ENCODE data around the gene YTHDF1. TPM values are rescaled to one million over a fixed set of nuclear protein-coding genes. Genes with fewer than 3 reads are reported as not detected.
"Not testable (repeated sequence)": the region's sequence is repeated elsewhere in the genome, so short reads cannot be mapped to it uniquely, and the experiment has no call there.

YTHDF1 gene
- total RNA-seq, 1 donor = 30.7 TPM

DNA sequence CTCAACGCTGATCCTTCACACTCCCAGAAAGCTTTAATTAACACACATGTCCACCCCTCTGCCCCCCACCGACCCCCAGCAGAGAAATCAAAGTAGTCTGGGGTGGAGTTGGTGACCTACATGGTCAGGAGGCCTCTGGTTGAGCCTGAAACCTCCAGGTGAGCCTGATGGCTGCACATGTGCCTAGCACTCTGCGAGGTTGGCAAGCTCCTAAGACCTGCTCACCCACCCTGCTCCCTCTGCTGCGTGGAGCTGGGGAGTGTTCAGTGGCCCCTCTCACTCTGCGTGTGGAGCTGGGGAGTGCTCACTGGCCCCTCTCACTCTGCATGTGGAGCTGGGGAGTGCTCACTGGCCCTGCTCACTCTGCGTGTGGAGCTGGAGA, 7.9 kb upstream of the YTHDF1 start:
- no peak for DNase-seq (ENCODE audit: low read depth)
- no peak overlapping the region for H3K4me3 ChIP-seq (ENCODE audit: low read depth, low read length)
- TF ChIP-seq, protein P1, sequence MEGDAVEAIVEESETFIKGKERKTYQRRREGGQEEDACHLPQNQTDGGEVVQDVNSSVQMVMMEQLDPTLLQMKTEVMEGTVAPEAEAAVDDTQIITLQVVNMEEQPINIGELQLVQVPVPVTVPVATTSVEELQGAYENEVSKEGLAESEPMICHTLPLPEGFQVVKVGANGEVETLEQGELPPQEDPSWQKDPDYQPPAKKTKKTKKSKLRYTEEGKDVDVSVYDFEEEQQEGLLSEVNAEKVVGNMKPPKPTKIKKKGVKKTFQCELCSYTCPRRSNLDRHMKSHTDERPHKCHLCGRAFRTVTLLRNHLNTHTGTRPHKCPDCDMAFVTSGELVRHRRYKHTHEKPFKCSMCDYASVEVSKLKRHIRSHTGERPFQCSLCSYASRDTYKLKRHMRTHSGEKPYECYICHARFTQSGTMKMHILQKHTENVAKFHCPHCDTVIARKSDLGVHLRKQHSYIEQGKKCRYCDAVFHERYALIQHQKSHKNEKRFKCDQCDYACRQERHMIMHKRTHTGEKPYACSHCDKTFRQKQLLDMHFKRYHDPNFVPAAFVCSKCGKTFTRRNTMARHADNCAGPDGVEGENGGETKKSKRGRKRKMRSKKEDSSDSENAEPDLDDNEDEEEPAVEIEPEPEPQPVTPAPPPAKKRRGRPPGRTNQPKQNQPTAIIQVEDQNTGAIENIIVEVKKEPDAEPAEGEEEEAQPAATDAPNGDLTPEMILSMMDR (IDR thresholded peaks at IDR 0.05; ENCODE audit: insufficient read depth, low read depth, low read length) = no peak

DNA sequence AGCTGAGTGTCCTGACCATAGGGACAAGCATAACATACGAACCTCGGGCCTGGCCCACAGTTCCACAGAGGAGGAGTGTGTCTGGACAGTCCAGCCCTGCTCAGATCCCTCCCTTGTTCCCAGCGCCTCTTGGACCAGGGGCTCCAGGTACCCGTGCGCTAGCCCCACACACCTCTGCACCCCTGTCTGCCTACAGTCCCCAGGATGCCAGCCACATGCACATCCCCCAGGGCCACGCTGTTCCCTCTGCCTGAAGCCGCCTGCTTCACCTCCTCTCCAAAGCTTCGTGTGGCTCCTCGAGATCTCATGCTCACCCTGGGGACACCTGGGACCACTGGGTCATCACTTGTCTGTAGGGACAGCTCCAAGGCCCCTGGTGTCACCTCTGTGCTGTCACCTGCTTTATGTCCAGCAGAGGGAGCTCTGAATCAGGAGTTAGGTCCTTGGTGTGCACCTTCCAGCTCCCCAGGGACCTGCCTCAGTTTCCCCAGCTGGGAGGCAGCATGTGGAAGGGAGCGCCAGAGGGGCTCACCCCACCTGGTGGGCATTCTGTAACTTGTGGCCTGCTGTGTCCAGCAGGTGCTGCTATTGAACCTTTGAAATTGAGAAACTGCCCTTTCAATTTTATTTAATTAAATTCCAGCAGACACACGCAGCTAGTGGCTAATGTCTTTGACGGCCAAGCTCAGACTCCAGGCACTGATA, 7.3 kb upstream of the YTHDF1 start:
- H3K4me3 ChIP-seq (ENCODE audit: low read depth, low read length) = no peak overlapping the region
- TF ChIP-seq, protein P1 (IDR thresholded peaks at IDR 0.05; ENCODE audit: insufficient read depth, low read depth, low read length) = peak; percentile 81
- DNase-seq (ENCODE audit: low read depth) = peak; percentile 47

DNA sequence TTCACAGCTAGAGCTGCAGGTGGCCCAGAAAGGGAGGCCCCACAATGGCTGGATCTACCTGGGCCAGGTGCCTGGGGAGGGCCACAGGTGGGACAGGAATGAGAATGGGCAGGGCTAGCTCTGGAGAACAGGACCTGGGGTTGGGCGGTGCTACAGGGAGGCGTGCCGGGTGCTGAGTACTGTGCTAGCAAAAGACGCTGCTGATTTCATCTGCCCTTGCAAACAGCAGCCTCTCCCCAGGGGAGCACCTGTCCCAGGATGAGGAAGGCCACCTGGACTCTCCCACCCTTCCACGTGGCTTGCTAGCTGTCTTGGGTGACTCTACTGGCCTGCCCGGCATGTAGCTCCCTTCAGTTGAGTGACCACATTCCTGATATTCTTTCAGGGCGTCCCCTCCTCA, 6.6 kb upstream of the YTHDF1 start:
- DNase-seq (ENCODE audit: low read depth) = no peak
- no peak overlapping the region for H3K4me3 ChIP-seq (ENCODE audit: low read depth, low read length)
- TF ChIP-seq, protein P1 (IDR thresholded peaks at IDR 0.05; ENCODE audit: insufficient read depth, low read depth, low read length) = no peak

DNA sequence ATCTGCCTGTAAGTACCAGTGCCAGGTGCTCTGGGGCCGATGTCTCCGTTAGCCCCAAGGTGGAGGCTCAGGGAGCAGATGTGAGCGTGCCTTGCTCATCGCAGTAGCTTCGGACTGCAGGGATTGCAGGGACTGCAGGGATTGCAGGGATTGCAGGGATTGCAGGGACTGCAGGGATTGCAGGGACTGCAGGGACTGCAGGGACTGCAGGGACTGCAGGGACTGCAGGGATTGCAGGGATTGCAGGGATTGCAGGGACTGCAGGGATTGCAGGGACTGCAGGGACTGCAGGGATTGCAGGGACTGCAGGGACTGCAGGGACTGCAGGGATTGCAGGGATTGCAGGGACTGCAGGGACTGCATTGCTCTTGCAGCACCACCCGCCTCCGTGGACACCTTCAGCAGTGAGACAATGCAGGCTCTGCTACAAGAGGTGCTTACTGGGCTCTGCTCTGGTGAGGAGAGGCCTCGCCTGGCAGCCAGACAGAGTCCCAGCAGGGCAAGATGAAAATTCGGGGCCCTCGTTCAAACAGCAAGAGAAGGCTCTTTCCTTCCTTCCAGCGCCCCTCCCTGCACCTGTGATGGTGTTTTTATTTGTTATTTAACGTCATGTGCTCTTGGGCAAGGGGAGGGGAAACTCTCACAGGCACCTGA, 5.6 kb upstream of the YTHDF1 start:
- DNase-seq (ENCODE audit: low read depth); H3K4me3 ChIP-seq (ENCODE audit: low read depth, low read length): not testable (repeated sequence)

DNA sequence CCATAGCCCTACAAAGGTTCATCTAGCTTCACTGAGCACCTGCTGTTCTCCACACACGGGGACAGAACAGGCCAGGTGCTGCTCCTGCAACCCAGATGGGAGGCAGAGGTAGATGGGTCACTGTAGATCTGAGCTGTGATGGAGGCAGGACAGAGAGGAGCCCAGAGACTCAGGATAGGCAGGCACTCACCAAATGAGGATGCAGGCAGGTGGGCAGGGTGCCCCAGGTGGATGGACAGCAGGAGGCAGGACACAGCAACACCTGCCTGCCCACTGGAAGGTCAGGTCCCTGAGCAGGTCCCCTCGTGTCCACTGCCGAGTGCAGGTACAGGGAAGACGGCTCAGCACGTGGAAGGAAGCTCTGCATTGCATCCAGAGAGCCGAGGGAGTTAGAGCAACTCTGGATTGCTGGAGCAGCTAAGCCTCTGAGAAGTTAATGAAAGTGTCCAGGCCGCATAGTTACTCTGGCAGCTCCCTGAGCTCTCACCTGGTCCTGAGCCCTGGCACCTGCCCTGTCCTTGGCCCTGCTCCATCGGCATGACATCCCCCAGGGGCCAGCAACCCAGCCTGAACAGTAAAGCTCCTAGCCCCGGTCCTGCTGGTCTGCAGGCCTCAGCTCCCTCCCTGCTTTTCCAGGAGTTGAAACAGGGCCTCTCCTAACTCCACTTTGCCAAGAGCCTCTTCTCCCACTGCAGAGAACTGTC, 4.9 kb upstream of the YTHDF1 start:
- no peak overlapping the region for H3K4me3 ChIP-seq (ENCODE audit: low read depth, low read length)
- no peak for DNase-seq (ENCODE audit: low read depth)
- TF ChIP-seq, protein P1 (IDR thresholded peaks at IDR 0.05; ENCODE audit: insufficient read depth, low read depth, low read length) = no peak

DNA sequence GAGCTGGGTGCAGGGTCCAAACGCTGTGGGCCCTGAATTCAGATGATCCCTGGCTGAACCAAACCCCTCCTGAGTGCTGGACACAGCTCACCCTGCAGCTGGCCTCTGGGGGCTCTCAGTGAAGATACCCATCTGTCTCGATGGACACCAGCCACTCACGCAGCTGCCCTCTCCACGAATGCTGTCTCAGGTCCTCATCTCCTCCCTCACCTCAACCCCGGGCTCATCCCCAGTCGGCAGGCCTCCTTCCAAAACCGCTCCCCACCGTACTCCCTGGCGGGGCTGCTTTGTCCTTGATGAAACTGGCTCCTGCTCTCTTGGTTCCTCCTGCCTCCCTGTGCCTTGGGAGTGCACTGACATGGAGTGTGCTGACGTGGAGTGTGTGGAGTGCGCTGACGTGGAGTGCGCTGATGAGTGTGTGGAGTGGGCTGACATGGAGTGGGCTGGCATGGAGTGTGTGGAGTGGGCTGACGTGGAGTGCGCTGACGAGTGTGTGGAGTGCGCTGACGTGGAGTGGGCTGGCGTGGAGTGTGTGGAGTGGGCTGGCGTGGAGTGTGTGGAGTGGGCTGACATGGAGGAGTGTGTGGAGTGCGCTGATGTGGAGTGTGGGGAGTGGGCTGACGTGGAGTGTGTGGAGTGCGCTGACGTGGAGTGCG, 4.1 kb upstream of the YTHDF1 start:
- no peak for DNase-seq (ENCODE audit: low read depth)
- TF ChIP-seq, protein P1 (IDR thresholded peaks at IDR 0.05; ENCODE audit: insufficient read depth, low read depth, low read length) = no peak
- no peak overlapping the region for H3K4me3 ChIP-seq (ENCODE audit: low read depth, low read length)

DNA sequence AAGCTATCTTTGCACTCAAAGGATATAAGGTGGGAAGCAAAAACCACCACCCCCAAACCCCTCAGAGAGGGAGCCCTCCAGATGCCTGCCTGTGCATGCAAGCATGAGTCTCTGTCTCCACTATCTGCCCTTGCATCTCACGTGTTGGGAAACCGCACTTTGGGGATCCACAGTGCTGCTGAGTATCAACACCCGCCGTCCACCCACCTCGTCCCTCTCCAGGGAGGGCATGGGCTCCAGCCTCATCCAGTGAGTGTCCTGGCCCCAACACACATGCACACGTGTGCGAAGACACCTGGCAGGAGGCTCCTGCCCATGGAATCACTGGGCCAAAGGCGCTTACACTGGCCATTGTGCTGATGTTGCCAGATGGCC, 3.5 kb upstream of the YTHDF1 start:
- no peak overlapping the region for H3K4me3 ChIP-seq (ENCODE audit: low read depth, low read length)
- TF ChIP-seq, protein P1 (IDR thresholded peaks at IDR 0.05; ENCODE audit: insufficient read depth, low read depth, low read length) = no peak
- no peak for DNase-seq (ENCODE audit: low read depth)

All from fibroblast of villous mesenchyme (primary cell).